ENCODE data around the gene TRPV4. TPM values are rescaled to one million over a fixed set of nuclear protein-coding genes. Genes with fewer than 3 reads are reported as not detected.

Gene TRPV4
- total RNA-seq, 1 experiment from 2014 or later: 0.09 TPM

GRCh38 chr12:109814600-109815150 lies 18.5 kb downstream of the TRPV4 start:
- intact Hi-C loops (cut with micrococcal nuclease): no loop called here
- CTCF ChIA-PET: interaction anchor here (1.0 to 5.3 kb wide), 3 partner anchors 9 to 114 kb away, joined by 3 to 39 read pairs (median 22); no protein-coding TSS in a partner anchor
- DNase-seq (ENCODE audit: unreplicated experiment): no peak
- no peaks in the 10 kb centered on the region for H3K36me3 Mint-ChIP-seq (ENCODE audit: insufficient read depth, unreplicated experiment)
- BruUV-seq (replicated peaks): no TSS peak
- no peak overlapping the region for H3K27ac Mint-ChIP-seq (ENCODE audit: low read depth, unreplicated experiment)
- no peaks in the 10 kb centered on the region for H3K9me3 Mint-ChIP-seq (ENCODE audit: unreplicated experiment)
- H3K4me1 Mint-ChIP-seq (ENCODE audit: insufficient read depth, unreplicated experiment): peaks cover 13% of the 10 kb centered on the region
- POLR2A ChIA-PET: interaction anchor here (1.2 kb wide), 1 partner anchor 10 kb away, joined by 3 read pairs; no protein-coding TSS in a partner anchor
- H3K27me3 Mint-ChIP-seq (ENCODE audit: insufficient read depth, unreplicated experiment): no peaks in the 10 kb centered on the region
- TF ChIP-seq, protein P1, sequence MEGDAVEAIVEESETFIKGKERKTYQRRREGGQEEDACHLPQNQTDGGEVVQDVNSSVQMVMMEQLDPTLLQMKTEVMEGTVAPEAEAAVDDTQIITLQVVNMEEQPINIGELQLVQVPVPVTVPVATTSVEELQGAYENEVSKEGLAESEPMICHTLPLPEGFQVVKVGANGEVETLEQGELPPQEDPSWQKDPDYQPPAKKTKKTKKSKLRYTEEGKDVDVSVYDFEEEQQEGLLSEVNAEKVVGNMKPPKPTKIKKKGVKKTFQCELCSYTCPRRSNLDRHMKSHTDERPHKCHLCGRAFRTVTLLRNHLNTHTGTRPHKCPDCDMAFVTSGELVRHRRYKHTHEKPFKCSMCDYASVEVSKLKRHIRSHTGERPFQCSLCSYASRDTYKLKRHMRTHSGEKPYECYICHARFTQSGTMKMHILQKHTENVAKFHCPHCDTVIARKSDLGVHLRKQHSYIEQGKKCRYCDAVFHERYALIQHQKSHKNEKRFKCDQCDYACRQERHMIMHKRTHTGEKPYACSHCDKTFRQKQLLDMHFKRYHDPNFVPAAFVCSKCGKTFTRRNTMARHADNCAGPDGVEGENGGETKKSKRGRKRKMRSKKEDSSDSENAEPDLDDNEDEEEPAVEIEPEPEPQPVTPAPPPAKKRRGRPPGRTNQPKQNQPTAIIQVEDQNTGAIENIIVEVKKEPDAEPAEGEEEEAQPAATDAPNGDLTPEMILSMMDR (IDR thresholded peaks at IDR 0.05; ENCODE audit: unreplicated experiment): no peak
- H3K4me3 Mint-ChIP-seq (ENCODE audit: unreplicated experiment): no peak overlapping the region

- no TSS peak for BruUV-seq (replicated peaks)
- CTCF ChIA-PET: interaction anchor here (2.9 to 5.3 kb wide), 2 partner anchors 9 to 31 kb away, joined by 22 to 39 read pairs; no protein-coding TSS in a partner anchor
Observed at GRCh38 chr12:109813810-109814416, 19.3 kb downstream of the TRPV4 start.

DNA sequence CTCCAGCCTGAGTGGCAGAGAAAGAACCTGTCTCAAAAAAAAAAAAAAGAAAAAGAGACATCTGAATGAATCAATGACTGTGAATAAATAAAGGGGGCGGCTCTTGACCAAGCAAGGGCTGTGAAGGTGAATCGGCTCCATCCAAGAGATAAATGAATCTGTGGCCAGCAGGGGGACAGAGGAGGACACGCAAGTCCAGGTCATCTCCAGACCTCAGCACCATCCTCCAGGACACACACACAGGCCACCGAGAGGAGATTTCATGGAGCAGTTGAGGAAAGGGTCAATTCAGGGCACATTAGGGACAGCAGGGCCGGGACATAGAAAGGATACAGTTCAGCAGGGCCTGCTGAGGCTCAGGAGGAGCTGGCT lies 21.6 kb downstream of the TRPV4 start:
- POLR2A ChIA-PET: no interaction called here
- no peaks in the 10 kb centered on the region for H3K27me3 Mint-ChIP-seq (ENCODE audit: insufficient read depth, unreplicated experiment)
- intact Hi-C loops (cut with micrococcal nuclease): no loop called here
- CTCF ChIA-PET: interaction anchor here (0.9 to 1.1 kb wide), 2 partner anchors 34 to 42 kb away, joined by 3 to 5 read pairs; no protein-coding TSS in a partner anchor
- no peak overlapping the region for H3K27ac Mint-ChIP-seq (ENCODE audit: low read depth, unreplicated experiment)
- no peaks in the 10 kb centered on the region for H3K4me1 Mint-ChIP-seq (ENCODE audit: insufficient read depth, unreplicated experiment)
- no peaks in the 10 kb centered on the region for H3K9me3 Mint-ChIP-seq (ENCODE audit: unreplicated experiment)
- no peaks in the 10 kb centered on the region for H3K36me3 Mint-ChIP-seq (ENCODE audit: insufficient read depth, unreplicated experiment)
- no TSS peak for BruUV-seq (replicated peaks)
- H3K4me3 Mint-ChIP-seq (ENCODE audit: unreplicated experiment): no peak overlapping the region
- TF ChIP-seq, protein P1 (IDR thresholded peaks at IDR 0.05; ENCODE audit: unreplicated experiment): no peak
- DNase-seq (ENCODE audit: unreplicated experiment): peak; percentile 11

More at GRCh38 chr12:109813810-109814416, 19.3 kb downstream of the TRPV4 start:
- no peaks in the 10 kb centered on the region for H3K9me3 Mint-ChIP-seq (ENCODE audit: unreplicated experiment)
- peaks cover 5% of the 10 kb centered on the region for H3K4me1 Mint-ChIP-seq (ENCODE audit: insufficient read depth, unreplicated experiment)
- POLR2A ChIA-PET: no interaction called here
- no peak for DNase-seq (ENCODE audit: unreplicated experiment)
- no peaks in the 10 kb centered on the region for H3K27me3 Mint-ChIP-seq (ENCODE audit: insufficient read depth, unreplicated experiment)
- H3K36me3 Mint-ChIP-seq (ENCODE audit: insufficient read depth, unreplicated experiment): no peaks in the 10 kb centered on the region
- no peak overlapping the region for H3K4me3 Mint-ChIP-seq (ENCODE audit: unreplicated experiment)
- TF ChIP-seq, protein P1 (IDR thresholded peaks at IDR 0.05; ENCODE audit: unreplicated experiment): no peak
- intact Hi-C loops (cut with micrococcal nuclease): no loop called here
- H3K27ac Mint-ChIP-seq (ENCODE audit: low read depth, unreplicated experiment): no peak overlapping the region

DNA sequence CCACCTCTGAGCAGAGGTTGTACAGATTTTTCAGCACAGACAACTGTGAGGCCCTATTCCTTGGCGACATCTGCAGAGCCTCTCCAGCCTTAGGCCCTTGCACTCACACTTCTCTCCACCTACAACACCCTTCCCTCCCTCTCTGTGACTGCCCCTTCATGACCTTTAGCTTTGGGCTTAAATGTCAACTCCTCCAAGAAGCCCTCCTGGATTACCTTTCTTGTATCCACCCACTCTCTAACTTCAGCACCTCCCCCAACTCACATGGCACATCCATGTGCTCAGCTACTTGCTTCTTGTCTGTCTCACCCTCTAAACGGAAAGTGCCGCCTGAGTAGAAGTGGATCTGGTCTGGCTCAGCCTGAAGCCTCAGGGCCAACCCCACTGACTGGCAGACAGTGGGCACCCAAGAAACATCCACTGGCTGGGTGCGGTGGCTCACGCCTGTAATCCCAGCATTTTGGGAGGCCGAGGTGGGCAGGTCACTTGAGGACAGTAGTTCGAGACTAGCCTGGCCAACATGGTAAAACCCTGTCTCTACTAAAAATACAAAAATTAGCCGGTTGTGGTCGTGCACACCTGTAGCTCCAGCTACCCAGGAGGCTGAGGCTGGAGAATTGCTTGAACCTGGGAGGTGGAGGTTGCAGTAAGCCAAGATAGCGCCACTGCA lies 22.1 kb downstream of the TRPV4 start:
- CTCF ChIA-PET: interaction anchor here (0.6 to 0.9 kb wide), 3 partner anchors 34 to 527 kb away, joined by 3 to 7 read pairs (median 3); no protein-coding TSS in a partner anchor
- H3K36me3 Mint-ChIP-seq (ENCODE audit: insufficient read depth, unreplicated experiment): no peaks in the 10 kb centered on the region
- intact Hi-C loops (cut with micrococcal nuclease): no loop called here
- H3K27ac Mint-ChIP-seq (ENCODE audit: low read depth, unreplicated experiment): no peak overlapping the region
- POLR2A ChIA-PET: no interaction called here
- H3K4me3 Mint-ChIP-seq (ENCODE audit: unreplicated experiment): no peak overlapping the region
- no peak for DNase-seq (ENCODE audit: unreplicated experiment)
- H3K4me1 Mint-ChIP-seq (ENCODE audit: insufficient read depth, unreplicated experiment): no peaks in the 10 kb centered on the region
- BruUV-seq (replicated peaks): no TSS peak
- no peaks in the 10 kb centered on the region for H3K9me3 Mint-ChIP-seq (ENCODE audit: unreplicated experiment)
- no peaks in the 10 kb centered on the region for H3K27me3 Mint-ChIP-seq (ENCODE audit: insufficient read depth, unreplicated experiment)
- TF ChIP-seq, protein P1 (IDR thresholded peaks at IDR 0.05; ENCODE audit: unreplicated experiment): no peak
